Panc1 (cell line): ENCODE data around the gene SLC2A4. TPM values are rescaled to one million over a fixed set of nuclear protein-coding genes. Genes with fewer than 3 reads are reported as not detected.
"Not testable (repeated sequence)": the region's sequence is repeated elsewhere in the genome, so short reads cannot be mapped to it uniquely, and the experiment has no call there.

Experiments used
- ATAC-seq: fragments of 200-7000 bp; cut with Tn5 transposase; 2 replicates; pipeline ENCODE4 v1.9.1; 2020; ENCODE audit warnings: mild to moderate bottlenecking, moderate library complexity
- BruUV-seq: library from RNA; stranded (reverse); fragments of 400-500 nt; replicated peaks from 2 replicates; lab custom pipeline; 2021; lab: Mats Ljungman, UMichigan
- CTCF ChIA-PET: fragments of 300-600 bp; sonication (Branson Sonifier 250); formaldehyde crosslinking; loops from one replicate; lab custom pipeline; 2022; ENCODE audit warnings: antibody characterized with exemption; lab: Charles Lee
- POLR2A ChIA-PET: fragments of 300-600 bp; sonication (Branson Sonifier 250); formaldehyde crosslinking; loops from one replicate; lab custom pipeline; 2022; ENCODE audit warnings: antibody characterized with exemption; lab: Charles Lee
- DNase-seq: peaks from one replicate; pipeline ENCODE4 v3.0.0-alpha.2; 2010; ENCODE audit warnings: low read depth, low spot score
- H3K27ac ChIP-seq: 2 replicates; pipeline ENCODE4 v1.5.1; 2011; ENCODE audit warnings: mild to moderate bottlenecking, low read length, inconsistent platforms
- H3K27me3 ChIP-seq: fragments of 200-500 bp; sonication (Bioruptor generic); 2 replicates; pipeline ENCODE4 v1.6.0; 2014; ENCODE audit warnings: low read length, inconsistent platforms; ENCODE audit not compliant: control insufficient read depth, insufficient read depth
- H3K36me3 ChIP-seq: fragments of 200-500 bp; sonication (Bioruptor generic); 2 replicates; pipeline ENCODE4 v1.5.1; 2014; ENCODE audit warnings: inconsistent platforms, mild to moderate bottlenecking, low read length, moderate library complexity; ENCODE audit not compliant: control insufficient read depth, insufficient read depth
- H3K4me1 ChIP-seq: 2 replicates; pipeline ENCODE4 v1.5.1; 2011; ENCODE audit warnings: inconsistent platforms, mild to moderate bottlenecking, low read length, moderate library complexity; ENCODE audit not compliant: control insufficient read depth, insufficient read depth
- H3K4me3 ChIP-seq, 2 experiments: 2 replicates each; pipeline ENCODE4 v1.5.1; 2011 to 2012; ENCODE audit warnings: low read depth in 2 of 2, low read length in 2 of 2, mild to moderate bottlenecking in 2 of 2, inconsistent platforms in 1 of 2, moderate library complexity in 1 of 2
- H3K9me3 ChIP-seq: fragments of 200-500 bp; sonication (Bioruptor generic); 2 replicates; pipeline ENCODE4 v1.5.1; 2014; ENCODE audit warnings: low read depth, mild to moderate bottlenecking, inconsistent platforms, low read length, moderate library complexity; ENCODE audit not compliant: control insufficient read depth, insufficient read depth
- POLR2AphosphoS5 ChIP-seq: IDR thresholded peaks from 2 replicates; pipeline ENCODE4 v1.6.1; 2012; ENCODE audit warnings: mild to moderate bottlenecking, low read depth, low read length, moderate library complexity
- TCF7L2 ChIP-seq: IDR thresholded peaks from 2 replicates; pipeline ENCODE4 v1.6.1; 2011; ENCODE audit warnings: mild to moderate bottlenecking, low read depth, low read length, inconsistent platforms
- in situ Hi-C: cut with HindIII; loops from 2 replicates; pipeline ENCODE4 v1.10.0; 2016; ENCODE audit warnings: low sequenced_read_pairs, low pct_unique_long_range_greater_than_20kb
- intact Hi-C: fragments of 100-400 bp; cut with micrococcal nuclease; formaldehyde crosslinking; loops from one replicate; pipeline ENCODE4 v1.10.0; 2022; ENCODE audit not compliant: unreplicated experiment
- total RNA-seq: library from RNA; stranded (reverse); gene quantifications from one replicate; pipeline ENCODE4 v1.2.1, GENCODE V29; 2021; ENCODE audit not compliant: unreplicated experiment
- TF ChIP-seq, protein P1 (sequence below), 2 experiments: IDR thresholded peaks; 2 replicates each; pipeline ENCODE4 v1.6.1; 2011 to 2012; ENCODE audit warnings: low read depth in 2 of 2, control low read depth in 1 of 2, low read length in 1 of 2, mild to moderate bottlenecking in 1 of 2, moderate library complexity in 1 of 2; ENCODE audit not compliant: insufficient read depth in 1 of 2

SLC2A4 gene
- total RNA-seq, 1 experiment from 2014 or later: 0.31 TPM

DNA sequence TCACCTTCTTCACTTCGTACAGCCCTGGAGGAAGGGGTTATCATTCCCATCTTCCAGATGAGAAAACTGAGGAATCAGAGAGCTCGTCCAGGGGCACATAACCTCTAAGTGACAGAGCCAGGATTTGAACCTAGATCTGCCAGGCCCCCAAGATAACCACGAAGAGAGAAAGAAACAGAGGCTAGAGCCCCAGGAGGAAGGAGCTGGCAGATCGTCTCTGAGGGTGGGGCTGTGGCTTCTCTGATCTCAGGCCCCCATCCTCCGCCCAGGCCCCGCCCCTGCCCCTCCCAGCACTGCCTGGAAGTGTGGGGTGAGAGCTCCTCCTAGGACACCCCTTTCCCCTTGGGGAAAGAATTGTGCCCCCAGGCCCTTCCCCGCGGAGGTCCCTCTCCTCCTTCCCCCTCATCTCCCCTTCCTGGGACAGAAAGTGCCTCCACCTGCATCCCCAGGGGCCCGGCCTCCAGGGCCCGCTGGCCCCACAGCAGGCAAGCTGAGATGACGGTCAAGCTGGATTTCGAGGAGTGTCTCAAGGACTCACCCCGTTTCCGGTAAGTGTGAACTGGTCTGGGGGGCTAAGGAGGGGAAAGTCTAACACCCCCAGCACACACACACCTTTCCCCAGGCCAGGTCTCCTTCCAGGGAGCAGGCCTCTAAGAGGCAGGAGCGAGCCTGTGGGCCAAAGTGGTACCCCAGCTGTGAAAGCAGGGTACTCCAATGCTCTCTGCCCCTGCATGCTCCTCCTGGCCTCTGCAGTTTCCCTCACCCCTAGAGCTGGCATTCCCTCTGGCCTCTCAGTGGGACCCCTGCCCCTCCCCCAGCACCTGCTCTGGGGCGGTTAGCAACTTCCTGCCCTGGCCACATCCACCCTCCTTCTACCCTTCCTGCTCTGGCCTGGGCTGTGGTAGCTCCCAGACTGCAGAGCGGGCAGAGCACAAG lies 55.0 kb downstream of the SLC2A4 start, which contains the start of gene ACAP1:
Gene ACAP1, plus strand, starts transcription at position 290 of the 936 bp plus-strand sequence. Its CDS starts 206 bp downstream, at position 496.
- Histone ChIP-seq H3K27me3 (no peaks in the 10 kb centered on the region), H3K9me3 (no peaks in the 10 kb centered on the region), H3K36me3 (no peaks in the 10 kb centered on the region), H3K4me3 (no peak within 1 kb of the TSS), H3K4me1 (no peaks in the 10 kb centered on the region), H3K27ac (no peak within 1 kb of the TSS)
- DNase-seq (no peak), ATAC-seq (no peak)
- in situ Hi-C loops: no loop called here
- intact Hi-C loops: no loop called here
- TF ChIP-seq, protein P1, sequence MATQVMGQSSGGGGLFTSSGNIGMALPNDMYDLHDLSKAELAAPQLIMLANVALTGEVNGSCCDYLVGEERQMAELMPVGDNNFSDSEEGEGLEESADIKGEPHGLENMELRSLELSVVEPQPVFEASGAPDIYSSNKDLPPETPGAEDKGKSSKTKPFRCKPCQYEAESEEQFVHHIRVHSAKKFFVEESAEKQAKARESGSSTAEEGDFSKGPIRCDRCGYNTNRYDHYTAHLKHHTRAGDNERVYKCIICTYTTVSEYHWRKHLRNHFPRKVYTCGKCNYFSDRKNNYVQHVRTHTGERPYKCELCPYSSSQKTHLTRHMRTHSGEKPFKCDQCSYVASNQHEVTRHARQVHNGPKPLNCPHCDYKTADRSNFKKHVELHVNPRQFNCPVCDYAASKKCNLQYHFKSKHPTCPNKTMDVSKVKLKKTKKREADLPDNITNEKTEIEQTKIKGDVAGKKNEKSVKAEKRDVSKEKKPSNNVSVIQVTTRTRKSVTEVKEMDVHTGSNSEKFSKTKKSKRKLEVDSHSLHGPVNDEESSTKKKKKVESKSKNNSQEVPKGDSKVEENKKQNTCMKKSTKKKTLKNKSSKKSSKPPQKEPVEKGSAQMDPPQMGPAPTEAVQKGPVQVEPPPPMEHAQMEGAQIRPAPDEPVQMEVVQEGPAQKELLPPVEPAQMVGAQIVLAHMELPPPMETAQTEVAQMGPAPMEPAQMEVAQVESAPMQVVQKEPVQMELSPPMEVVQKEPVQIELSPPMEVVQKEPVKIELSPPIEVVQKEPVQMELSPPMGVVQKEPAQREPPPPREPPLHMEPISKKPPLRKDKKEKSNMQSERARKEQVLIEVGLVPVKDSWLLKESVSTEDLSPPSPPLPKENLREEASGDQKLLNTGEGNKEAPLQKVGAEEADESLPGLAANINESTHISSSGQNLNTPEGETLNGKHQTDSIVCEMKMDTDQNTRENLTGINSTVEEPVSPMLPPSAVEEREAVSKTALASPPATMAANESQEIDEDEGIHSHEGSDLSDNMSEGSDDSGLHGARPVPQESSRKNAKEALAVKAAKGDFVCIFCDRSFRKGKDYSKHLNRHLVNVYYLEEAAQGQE (IDR thresholded peaks at IDR 0.05; ENCODE audit: insufficient read depth in 1 of 2, low read depth in 2 of 2, low read length in 1 of 2): no peak
- no peak for TF ChIP-seq POLR2AphosphoS5
- TF ChIP-seq TCF7L2: no peak
- BruUV-seq: no TSS peak
- CTCF ChIA-PET: interaction anchor here (0.5 kb wide), 1 partner anchor 407 kb away, joined by 5 read pairs; no protein-coding TSS in a partner anchor
- POLR2A ChIA-PET: no interaction called here

DNA sequence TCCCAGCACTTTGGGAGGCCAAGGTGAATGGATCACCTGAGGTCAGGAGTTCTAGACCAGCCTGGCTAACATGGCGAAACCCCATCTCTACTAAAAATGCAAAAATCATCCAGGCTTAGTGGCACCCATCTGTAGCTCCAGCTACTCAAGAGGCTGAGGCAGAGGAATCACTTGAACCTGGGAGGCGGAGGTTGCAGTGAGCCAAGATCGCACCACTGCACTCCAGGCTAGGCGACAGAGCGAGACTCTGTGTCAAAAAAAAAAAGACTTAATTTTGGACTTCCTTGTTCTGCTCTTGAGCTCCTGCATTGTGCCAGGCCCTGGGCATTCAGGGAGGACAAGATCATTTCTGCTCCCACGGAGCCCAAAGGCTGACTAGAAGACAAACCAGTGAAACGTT lies 56.1 kb downstream of the SLC2A4 start:
- H3K4me1 ChIP-seq, H3K36me3 ChIP-seq, H3K9me3 ChIP-seq, BruUV-seq, H3K27ac ChIP-seq, POLR2A ChIA-PET, H3K4me3 ChIP-seq, ATAC-seq, DNase-seq, H3K27me3 ChIP-seq, intact Hi-C loops, in situ Hi-C loops, CTCF ChIA-PET: not testable (repeated sequence)

Other genes starting within 250 kb of the SLC2A4 start
- 13.1 TPM for gene SLC16A13, start 245.7 kb upstream of the SLC2A4 start, total RNA-seq
- gene SLC16A11, start 237.6 kb upstream of the SLC2A4 start, total RNA-seq: not detected
- not detected for gene CLEC10A, start 201.5 kb upstream of the SLC2A4 start, total RNA-seq
- gene ASGR2, start 166.9 kb upstream of the SLC2A4 start, total RNA-seq: 0.21 TPM
- 1.3 TPM for gene ASGR1, start 102.3 kb upstream of the SLC2A4 start, total RNA-seq
- 32.4 TPM for gene DLG4, start 61.9 kb upstream of the SLC2A4 start, total RNA-seq
- 305 TPM for gene ACADVL, start 61.8 kb upstream of the SLC2A4 start, total RNA-seq
- gene DVL2, start 47.2 kb upstream of the SLC2A4 start, total RNA-seq: 84.2 TPM
- gene PHF23, start 42.3 kb upstream of the SLC2A4 start, total RNA-seq: 69.3 TPM
- 289 TPM for gene GABARAP, start 39.3 kb upstream of the SLC2A4 start, total RNA-seq
- 132 TPM for gene CTDNEP1, start 30.0 kb upstream of the SLC2A4 start, total RNA-seq
- 89.5 TPM for gene ELP5, start 29.5 kb upstream of the SLC2A4 start, total RNA-seq
- gene CLDN7, start 19.2 kb upstream of the SLC2A4 start, total RNA-seq: 43.1 TPM
- gene YBX2, start 12.9 kb downstream of the SLC2A4 start, total RNA-seq: 54.9 TPM
- 728 TPM for gene EIF5A, start 25.9 kb downstream of the SLC2A4 start, total RNA-seq
- 96.6 TPM for gene GPS2, start 33.6 kb downstream of the SLC2A4 start, total RNA-seq
- 58.9 TPM for gene NEURL4, start 47.6 kb downstream of the SLC2A4 start, total RNA-seq
- gene ACAP1, start 54.8 kb downstream of the SLC2A4 start, total RNA-seq: 2.7 TPM
- gene KCTD11, start 70.4 kb downstream of the SLC2A4 start, total RNA-seq: 11.0 TPM
- gene TMEM95, start 73.4 kb downstream of the SLC2A4 start, total RNA-seq: not detected
- 6.2 TPM for gene TNK1, start 99.4 kb downstream of the SLC2A4 start, total RNA-seq
- 32.0 TPM for gene PLSCR3, start 112.8 kb downstream of the SLC2A4 start, total RNA-seq
- 35.8 TPM for gene TMEM256, start 122.4 kb downstream of the SLC2A4 start, total RNA-seq
- 33.6 TPM for gene NLGN2, start 126.1 kb downstream of the SLC2A4 start, total RNA-seq
- gene SPEM1, start 138.6 kb downstream of the SLC2A4 start, total RNA-seq: not detected
- gene SPEM2, start 143.9 kb downstream of the SLC2A4 start, total RNA-seq: not detected
- not detected for gene SPEM3, start 147.1 kb downstream of the SLC2A4 start, total RNA-seq
- gene TMEM102, start 153.7 kb downstream of the SLC2A4 start, total RNA-seq: 8.5 TPM
- gene FGF11, start 157.8 kb downstream of the SLC2A4 start, total RNA-seq: 4.4 TPM
- 14.3 TPM for gene CHRNB1, start 163.3 kb downstream of the SLC2A4 start, total RNA-seq
- 24.9 TPM for gene ZBTB4, start 197.9 kb downstream of the SLC2A4 start, total RNA-seq
- not detected for gene SLC35G6, start 199.7 kb downstream of the SLC2A4 start, total RNA-seq
- gene POLR2A, start 202.6 kb downstream of the SLC2A4 start, total RNA-seq: 181 TPM